Progenitor cell of endocrine pancreas (in vitro differentiated cells): ENCODE measurements around the gene ZMYND19. TPM values are rescaled to one million over a fixed set of nuclear protein-coding genes. Genes with fewer than 3 reads are reported as not detected.
A peak's percentile ranks its signal among the peaks of the same experiment; 100 is the strongest.

Experiments
- DNase-seq: peaks from one replicate; pipeline ENCODE4 v3.0.0; 2021; ENCODE audit warnings: low spot score; ENCODE audit not compliant: unreplicated experiment
- H3K27ac Mint-ChIP-seq: 2 replicates; pipeline ENCODE4 v1.8.0; 2021; ENCODE audit warnings: mild to moderate bottlenecking, moderate library complexity, mixed read lengths
- H3K27me3 Mint-ChIP-seq: 2 replicates; pipeline ENCODE4 v1.8.0; 2021; ENCODE audit warnings: mixed read lengths
- H3K36me3 Mint-ChIP-seq: 2 replicates; pipeline ENCODE4 v1.8.0; 2022; ENCODE audit warnings: mixed read lengths; ENCODE audit not compliant: insufficient read depth
- H3K4me1 Mint-ChIP-seq: 2 replicates; pipeline ENCODE4 v1.8.0; 2021; ENCODE audit warnings: low read depth, mixed read lengths
- H3K4me3 Mint-ChIP-seq: 2 replicates; pipeline ENCODE4 v1.8.0; 2021; ENCODE audit warnings: low read depth, mild to moderate bottlenecking, moderate library complexity, mixed read lengths
- H3K9me3 Mint-ChIP-seq: 2 replicates; pipeline ENCODE4 v1.8.0; 2021; ENCODE audit warnings: low read depth, mixed read lengths
- total RNA-seq: library from RNA; stranded (reverse); gene quantifications from 2 replicates; pipeline ENCODE4 v1.2.1, GENCODE V29; 2021
- TF ChIP-seq, protein P1 (sequence below): fragments of 200-600 bp; sonication (generic); IDR thresholded peaks from one replicate; pipeline ENCODE4 v1.5.0; 2021; ENCODE audit warnings: antibody characterized with exemption, mild to moderate bottlenecking; ENCODE audit not compliant: unreplicated experiment

The ZMYND19 gene
- total RNA-seq, 1 donor from 2014 or later, result 38.8 TPM

DNA sequence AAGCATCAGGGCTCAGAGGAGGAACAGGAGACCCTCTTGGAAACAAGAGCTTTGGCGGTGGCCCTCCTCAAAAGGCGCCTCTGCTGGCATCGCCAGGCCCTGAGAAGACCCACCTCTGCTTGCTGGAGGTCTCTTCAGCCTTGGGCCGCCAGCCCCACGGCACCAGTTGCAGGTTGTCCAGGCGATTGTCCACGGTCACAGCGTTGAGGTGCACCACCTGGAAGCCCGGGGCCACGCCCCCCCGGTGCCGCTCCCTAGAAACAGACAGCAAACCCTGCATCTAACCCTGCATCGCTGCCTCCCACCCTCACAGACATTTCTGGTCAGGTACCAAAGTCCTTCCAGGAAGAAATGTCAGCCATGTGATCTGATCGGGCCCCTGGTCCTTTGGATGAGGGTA, 3.5 kb downstream of the ZMYND19 start:
- no peaks in the 10 kb centered on the region for H3K9me3 Mint-ChIP-seq
- peaks cover 16% of the 10 kb centered on the region for H3K36me3 Mint-ChIP-seq
- no peak overlapping the region for H3K4me3 Mint-ChIP-seq
- no peak overlapping the region for H3K27ac Mint-ChIP-seq
- H3K4me1 Mint-ChIP-seq, result peaks cover 4% of the 10 kb centered on the region
- DNase-seq, result no peak
- no peaks in the 10 kb centered on the region for H3K27me3 Mint-ChIP-seq
- TF ChIP-seq, protein P1, sequence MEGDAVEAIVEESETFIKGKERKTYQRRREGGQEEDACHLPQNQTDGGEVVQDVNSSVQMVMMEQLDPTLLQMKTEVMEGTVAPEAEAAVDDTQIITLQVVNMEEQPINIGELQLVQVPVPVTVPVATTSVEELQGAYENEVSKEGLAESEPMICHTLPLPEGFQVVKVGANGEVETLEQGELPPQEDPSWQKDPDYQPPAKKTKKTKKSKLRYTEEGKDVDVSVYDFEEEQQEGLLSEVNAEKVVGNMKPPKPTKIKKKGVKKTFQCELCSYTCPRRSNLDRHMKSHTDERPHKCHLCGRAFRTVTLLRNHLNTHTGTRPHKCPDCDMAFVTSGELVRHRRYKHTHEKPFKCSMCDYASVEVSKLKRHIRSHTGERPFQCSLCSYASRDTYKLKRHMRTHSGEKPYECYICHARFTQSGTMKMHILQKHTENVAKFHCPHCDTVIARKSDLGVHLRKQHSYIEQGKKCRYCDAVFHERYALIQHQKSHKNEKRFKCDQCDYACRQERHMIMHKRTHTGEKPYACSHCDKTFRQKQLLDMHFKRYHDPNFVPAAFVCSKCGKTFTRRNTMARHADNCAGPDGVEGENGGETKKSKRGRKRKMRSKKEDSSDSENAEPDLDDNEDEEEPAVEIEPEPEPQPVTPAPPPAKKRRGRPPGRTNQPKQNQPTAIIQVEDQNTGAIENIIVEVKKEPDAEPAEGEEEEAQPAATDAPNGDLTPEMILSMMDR, result no peak

DNA sequence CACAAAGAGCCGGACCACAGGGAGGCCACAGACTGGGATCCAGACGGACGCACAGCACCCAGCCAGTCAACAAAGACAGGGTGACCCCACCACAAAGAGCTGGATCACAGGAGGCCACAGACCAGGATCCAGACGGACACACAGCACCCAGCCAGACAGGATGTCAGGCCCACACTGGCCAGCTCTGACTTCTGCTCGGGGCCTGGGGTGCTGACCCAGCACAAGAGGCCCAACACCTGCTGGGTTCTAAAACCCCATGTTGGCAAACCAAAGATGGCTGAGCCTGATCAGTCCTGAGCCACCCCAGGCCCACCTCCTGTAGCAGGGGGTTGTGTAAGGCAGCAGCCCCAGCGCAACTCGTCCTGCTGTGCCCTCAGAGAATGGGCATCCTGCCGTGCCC, 6.4 kb downstream of the ZMYND19 start:
- Mint-ChIP-seq H3K4me1 (no peaks in the 10 kb centered on the region), H3K27me3 (no peaks in the 10 kb centered on the region), H3K36me3 (peaks cover 16% of the 10 kb centered on the region), H3K4me3 (no peak overlapping the region), H3K9me3 (no peaks in the 10 kb centered on the region), H3K27ac (no peak overlapping the region)
- DNase-seq, result no peak
- TF ChIP-seq, protein P1, result no peak

DNA sequence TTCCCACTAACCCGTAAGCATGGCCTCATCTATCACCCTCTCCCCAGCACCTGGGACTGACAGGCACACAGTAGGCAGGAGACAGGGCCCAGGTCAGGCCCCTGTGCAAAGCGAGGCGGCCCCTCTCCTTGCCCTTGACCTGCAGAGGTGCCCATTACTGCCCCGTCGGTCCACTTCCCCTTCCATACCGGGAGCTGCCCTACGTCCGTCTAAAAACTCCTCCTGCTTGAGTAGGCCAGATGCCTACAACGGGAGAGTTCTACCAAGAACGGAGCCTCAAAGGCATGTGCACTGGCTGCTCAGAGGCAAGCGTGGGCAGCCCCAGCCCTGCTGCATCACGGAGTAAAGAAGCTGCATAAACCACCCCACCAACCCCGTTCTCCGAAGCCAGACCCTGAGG, 7.0 kb downstream of the ZMYND19 start:
- no peak overlapping the region for H3K4me3 Mint-ChIP-seq
- H3K9me3 Mint-ChIP-seq, result no peaks in the 10 kb centered on the region
- no peak for DNase-seq
- H3K4me1 Mint-ChIP-seq, result no peaks in the 10 kb centered on the region
- H3K27ac Mint-ChIP-seq, result no peak overlapping the region
- no peaks in the 10 kb centered on the region for H3K27me3 Mint-ChIP-seq
- TF ChIP-seq, protein P1, result no peak
- peaks cover 16% of the 10 kb centered on the region for H3K36me3 Mint-ChIP-seq

DNA sequence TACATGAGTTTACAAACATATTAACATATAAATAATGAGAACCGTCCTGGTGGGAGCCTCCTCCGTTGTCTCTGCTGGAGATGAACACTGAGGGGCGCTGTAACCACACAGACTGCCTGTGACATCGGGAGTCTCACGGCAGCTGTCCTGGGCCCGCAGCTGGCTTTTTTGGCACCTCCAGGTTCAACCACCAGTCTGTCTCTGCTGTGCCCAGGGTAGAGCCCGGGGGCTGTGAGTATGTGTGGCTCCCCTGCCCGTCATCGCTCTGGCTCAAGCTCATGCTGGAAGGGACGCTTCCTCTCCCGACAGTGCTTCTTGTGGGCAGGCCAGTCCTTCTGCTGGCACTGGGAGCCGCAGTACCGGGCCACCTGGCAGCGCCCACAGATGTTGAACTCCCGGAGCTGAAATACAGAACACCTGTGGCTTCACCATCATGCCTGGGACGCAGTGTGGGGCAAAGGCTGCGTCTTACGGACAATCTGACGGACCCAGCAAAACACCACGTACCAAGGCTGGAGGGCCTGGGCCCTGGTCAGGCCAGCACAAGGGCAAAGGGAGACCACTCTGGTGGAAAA, 7.9 kb downstream of the ZMYND19 start:
- TF ChIP-seq, protein P1, result peak; percentile 32
- H3K9me3 Mint-ChIP-seq, result no peaks in the 10 kb centered on the region
- no peak for DNase-seq
- H3K27ac Mint-ChIP-seq, result no peak overlapping the region
- no peak overlapping the region for H3K4me3 Mint-ChIP-seq
- H3K4me1 Mint-ChIP-seq, result peaks cover 6% of the 10 kb centered on the region
- peaks cover 11% of the 10 kb centered on the region for H3K36me3 Mint-ChIP-seq
- no peaks in the 10 kb centered on the region for H3K27me3 Mint-ChIP-seq

DNA sequence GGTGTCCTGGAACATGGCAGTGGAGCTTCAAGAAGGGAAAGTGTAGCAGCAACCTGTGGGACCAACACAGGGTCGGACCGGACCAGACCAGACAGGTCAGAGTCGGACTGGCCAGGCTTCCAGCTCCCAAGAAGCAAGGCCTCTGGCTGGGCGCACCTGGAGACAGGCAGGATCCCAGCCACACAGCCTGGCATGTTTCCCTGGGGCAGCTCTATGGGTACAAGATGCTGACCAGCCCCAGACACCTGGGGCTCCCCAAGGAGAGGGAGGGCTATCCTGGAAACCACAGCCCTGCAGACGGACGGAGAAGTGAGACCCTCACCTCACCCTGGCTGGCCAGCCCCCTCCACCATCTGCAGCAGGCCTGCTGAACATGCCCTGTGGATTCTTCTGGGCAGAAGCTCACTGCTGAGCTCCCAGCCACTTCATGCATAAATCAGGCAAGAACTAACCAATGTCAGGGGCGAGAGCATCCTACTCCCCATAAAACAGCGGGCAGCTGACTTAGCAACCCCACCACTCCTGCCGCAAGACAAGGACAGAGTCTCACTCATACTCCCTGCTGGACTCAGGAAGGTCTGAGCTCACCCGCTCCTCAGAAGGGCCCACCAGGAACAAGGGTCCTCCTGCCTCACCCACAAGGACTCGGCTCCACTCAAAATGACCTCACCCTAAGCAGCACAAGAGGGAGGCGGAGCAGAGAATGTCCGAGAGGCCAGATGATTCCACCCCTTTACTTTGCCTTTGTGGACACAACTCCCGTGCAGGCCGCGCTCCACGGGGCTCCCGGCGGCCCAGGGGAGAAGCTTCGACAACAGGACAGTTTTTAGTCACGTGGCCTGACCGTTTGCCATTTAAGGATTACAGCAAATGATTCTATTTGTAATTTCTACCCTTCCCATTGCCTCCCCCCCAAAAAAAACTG, 8.7 kb downstream of the ZMYND19 start:
- Mint-ChIP-seq H3K27ac (no peak overlapping the region), H3K36me3 (peaks cover 8% of the 10 kb centered on the region), H3K9me3 (no peaks in the 10 kb centered on the region), H3K4me3 (no peak overlapping the region), H3K27me3 (no peaks in the 10 kb centered on the region), H3K4me1 (peaks cover 10% of the 10 kb centered on the region)
- TF ChIP-seq, protein P1, result no peak
- DNase-seq, result no peak
